ENCODE results near the gene ZNF462. TPM values are rescaled to one million over a fixed set of nuclear protein-coding genes. Genes with fewer than 3 reads are reported as not detected.
"Not testable (repeated sequence)": the region's sequence is repeated elsewhere in the genome, so short reads cannot be mapped to it uniquely, and the experiment has no call there.

ZNF462 gene
- total RNA-seq, 2 donors from 2014 or later, result 28.9 to 29.3 TPM

GRCh38 chr9:106982636-106983035 is 119.7 kb downstream of the ZNF462 start:
- intact Hi-C loops (cut with DNase I), result no loop called here
- Histone ChIP-seq H3K27me3 (no peaks in the 10 kb centered on the region), H3K36me3 (peaks cover 5% of the 10 kb centered on the region), H3K27ac (no peak overlapping the region), H3K9me3 (no peaks in the 10 kb centered on the region), H3K4me1 (no peaks in the 10 kb centered on the region), H3K4me3 (no peak overlapping the region), H3K9ac (ENCODE audit: low read depth in 2 of 2, low read length in 2 of 2) (no peak overlapping the region)
- no peak for TF ChIP-seq CTCF (IDR thresholded peaks at IDR 0.05)
- no peak for DNase-seq

GRCh38 chr9:106983346-106983745 is 120.4 kb downstream of the ZNF462 start:
- no peak for DNase-seq
- H3K9me3 ChIP-seq, result no peaks in the 10 kb centered on the region
- intact Hi-C loops (cut with DNase I), result no loop called here
- no peak overlapping the region for H3K9ac ChIP-seq (ENCODE audit: low read depth in 2 of 2, low read length in 2 of 2)
- H3K27me3 ChIP-seq, result no peaks in the 10 kb centered on the region
- peaks cover 5% of the 10 kb centered on the region for H3K36me3 ChIP-seq
- no peaks in the 10 kb centered on the region for H3K4me1 ChIP-seq
- no peak for TF ChIP-seq CTCF (IDR thresholded peaks at IDR 0.05)
- no peak overlapping the region for H3K4me3 ChIP-seq
- no peak overlapping the region for H3K27ac ChIP-seq

GRCh38 chr9:106989904-106990303 is 126.9 kb downstream of the ZNF462 start:
- H3K9me3 ChIP-seq; H3K9ac ChIP-seq (ENCODE audit: low read depth in 2 of 2, low read length in 2 of 2); H3K4me3 ChIP-seq; H3K36me3 ChIP-seq; H3K27me3 ChIP-seq; DNase-seq; intact Hi-C loops (cut with DNase I); H3K27ac ChIP-seq; H3K4me1 ChIP-seq: not testable (repeated sequence)

GRCh38 chr9:106992186-106992585 is 129.2 kb downstream of the ZNF462 start:
- intact Hi-C loops (cut with DNase I), result no loop called here
- Histone ChIP-seq H3K36me3 (no peaks in the 10 kb centered on the region), H3K27ac (no peak overlapping the region), H3K9me3 (no peaks in the 10 kb centered on the region), H3K9ac (ENCODE audit: low read depth in 2 of 2, low read length in 2 of 2) (no peak overlapping the region), H3K4me1 (no peaks in the 10 kb centered on the region), H3K4me3 (no peak overlapping the region), H3K27me3 (no peaks in the 10 kb centered on the region)
- no peak for DNase-seq
- TF ChIP-seq CTCF (IDR thresholded peaks at IDR 0.05), result no peak

- Histone ChIP-seq H3K9ac (ENCODE audit: low read depth in 2 of 2, low read length in 2 of 2) (no peak overlapping the region), H3K27ac (no peak overlapping the region), H3K9me3 (no peaks in the 10 kb centered on the region), H3K27me3 (no peaks in the 10 kb centered on the region), H3K4me3 (no peak overlapping the region), H3K4me1 (no peaks in the 10 kb centered on the region), H3K36me3 (no peaks in the 10 kb centered on the region)
- no peak for DNase-seq
- intact Hi-C loops (cut with DNase I), result no loop called here
- TF ChIP-seq CTCF (IDR thresholded peaks at IDR 0.05), result no peak
Observed at GRCh38 chr9:106993603-106994002, 130.6 kb downstream of the ZNF462 start.

GRCh38 chr9:106994463-106994862 is 131.5 kb downstream of the ZNF462 start:
- H3K27ac ChIP-seq, result no peak overlapping the region
- H3K36me3 ChIP-seq, result no peaks in the 10 kb centered on the region
- intact Hi-C loops (cut with DNase I), result no loop called here
- no peak for DNase-seq
- no peaks in the 10 kb centered on the region for H3K4me1 ChIP-seq
- no peaks in the 10 kb centered on the region for H3K9me3 ChIP-seq
- no peaks in the 10 kb centered on the region for H3K27me3 ChIP-seq
- no peak overlapping the region for H3K4me3 ChIP-seq
- no peak overlapping the region for H3K9ac ChIP-seq (ENCODE audit: low read depth in 2 of 2, low read length in 2 of 2)
- no peak for TF ChIP-seq CTCF (IDR thresholded peaks at IDR 0.05)

Data from colonic mucosa (tissue), 4 donors.